HCT116 (cell line): ENCODE data around the gene DCLRE1C. TPM values are rescaled to one million over a fixed set of nuclear protein-coding genes. Genes with fewer than 3 reads are reported as not detected.

Source experiments
- ATAC-seq: fragments of 200-7000 bp; cut with Tn5 transposase; 2 replicates; pipeline ENCODE4 v1.9.1; 2020; ENCODE audit warnings: mild to moderate bottlenecking, moderate library complexity
- BruUV-seq: library from RNA; stranded (reverse); fragments of 400-500 nt; replicated peaks from 2 replicates; lab custom pipeline; 2021; lab: Mats Ljungman, UMichigan
- CTCF ChIA-PET: fragments of 300-600 bp; sonication (Branson Sonifier 250); formaldehyde crosslinking; loops from one replicate; lab custom pipeline; 2021; ENCODE audit warnings: antibody characterized with exemption; lab: Charles Lee
- POLR2A ChIA-PET: fragments of 300-600, 350-600 bp; sonication (Branson Sonifier 250); formaldehyde crosslinking; loops from one replicate; lab custom pipeline; 2021; ENCODE audit warnings: antibody characterized with exemption; lab: Charles Lee
- RAD21 ChIA-PET, 2 experiments: fragments of 300-600 bp; sonication (Branson Sonifier 250); formaldehyde crosslinking; loops; one replicate each; lab custom pipeline; 2023; ENCODE audit warnings: low total read pairs in 2 of 2; ENCODE audit not compliant: uncharacterized antibody in 2 of 2, unreplicated experiment in 2 of 2, low non-redundant PET in 1 of 2; lab: Charles Lee
- DNase-seq: peaks from one replicate; pipeline ENCODE4 v3.0.0-alpha.2; 2010; ENCODE audit warnings: low read depth, low spot score
- H2AFZ ChIP-seq: fragments of 200-600 bp; shearing (Covaris generic), sonication (generic); 2 replicates; pipeline ENCODE4 v1.6.1; 2017; ENCODE audit warnings: low read depth, mixed run types, mixed read lengths, antibody characterized with exemption, low read length; ENCODE audit not compliant: poor library complexity, severe bottlenecking
- H3K27ac ChIP-seq: 2 replicates; pipeline ENCODE4 v1.5.1; 2012; ENCODE audit warnings: low read depth, low read length
- H3K27me3 ChIP-seq: fragments of 200-600 bp; sonication (generic); 2 replicates; pipeline ENCODE4 v1.6.1; 2016; ENCODE audit warnings: mixed run types, low read length, mixed read lengths; ENCODE audit not compliant: insufficient read depth
- H3K36me3 ChIP-seq, 2 experiments: fragments of 200-500 bp in 1 of 2; fragments of 200-600 bp in 1 of 2; sonication (Bioruptor generic) in 1 of 2; sonication (generic) in 1 of 2; 2 replicates each; pipeline versions ENCODE4 v1.5.1 to v1.6.1; 2014 to 2016; ENCODE audit warnings: low read length in 2 of 2, inconsistent platforms in 1 of 2, mixed read lengths in 1 of 2, mixed run types in 1 of 2; ENCODE audit not compliant: insufficient read depth in 2 of 2, control insufficient read depth in 1 of 2
- H3K4me1 ChIP-seq, 2 experiments: fragments of 200-600 bp in 1 of 2; sonication (generic) in 1 of 2; 2 replicates each; pipeline versions ENCODE4 v1.5.1 to v1.6.1; 2012 to 2017; ENCODE audit warnings: low read length in 2 of 2, inconsistent platforms in 1 of 2, mild to moderate bottlenecking in 1 of 2, mixed read lengths in 1 of 2, mixed run types in 1 of 2, moderate library complexity in 1 of 2; ENCODE audit not compliant: insufficient read depth in 2 of 2, control insufficient read depth in 1 of 2
- H3K4me2 ChIP-seq: fragments of 200-600 bp; sonication (generic); 2 replicates; pipeline ENCODE4 v1.6.1; 2017; ENCODE audit warnings: mixed run types, low read length, mixed read lengths
- H3K4me3 ChIP-seq, 2 experiments: fragments of 200-600 bp in 1 of 2; sonication (generic) in 1 of 2; replicated peaks in 1 of 2; 2 replicates each; pipeline ENCODE4 v1.5.1; 2011 to 2016; ENCODE audit warnings: low read length in 2 of 2, control low read depth in 1 of 2, low read depth in 1 of 2, mild to moderate bottlenecking in 1 of 2, mixed read lengths in 1 of 2, mixed run types in 1 of 2
- H3K79me2 ChIP-seq: fragments of 200-600 bp; sonication (generic); 2 replicates; pipeline ENCODE4 v1.6.1; 2017; ENCODE audit warnings: mild to moderate bottlenecking, mixed run types, low read length, moderate library complexity, mixed read lengths; ENCODE audit not compliant: insufficient read depth
- H3K9ac ChIP-seq: fragments of 200-600 bp; sonication (generic); 2 replicates; pipeline ENCODE4 v1.6.1; 2016; ENCODE audit warnings: low read length, mixed read lengths
- H3K9me2 ChIP-seq: fragments of 200-600 bp; sonication (generic), shearing (Covaris generic); 2 replicates; pipeline ENCODE4 v1.6.1; 2017; ENCODE audit warnings: mixed run types, mild to moderate bottlenecking, moderate library complexity; ENCODE audit not compliant: insufficient read depth
- H3K9me3 ChIP-seq, 2 experiments: fragments of 200-500 bp in 1 of 2; fragments of 200-600 bp in 1 of 2; sonication (Bioruptor generic) in 1 of 2; sonication (generic) in 1 of 2; 2 replicates each; pipeline ENCODE4 v1.6.1; 2014 to 2017; ENCODE audit warnings: low read length in 2 of 2, mixed read lengths in 2 of 2, inconsistent platforms in 1 of 2, low read depth in 1 of 2, mild to moderate bottlenecking in 1 of 2, mixed run types in 1 of 2, moderate library complexity in 1 of 2; ENCODE audit not compliant: control insufficient read depth in 1 of 2, insufficient read depth in 1 of 2
- H4K20me1 ChIP-seq: fragments of 200-600 bp; sonication (generic), shearing (Covaris generic); 2 replicates; pipeline ENCODE4 v1.6.1; 2017; ENCODE audit warnings: mixed run types, mild to moderate bottlenecking, moderate library complexity; ENCODE audit not compliant: insufficient read depth
- CBX3 ChIP-seq: IDR thresholded peaks from 2 replicates; pipeline ENCODE4 v1.6.1; 2012; ENCODE audit warnings: low read depth
- CEBPB ChIP-seq: IDR thresholded peaks from 2 replicates; pipeline ENCODE4 v1.6.1; 2012; ENCODE audit warnings: low read depth
- EGR1 ChIP-seq: IDR thresholded peaks from 2 replicates; pipeline ENCODE4 v1.6.1; 2012; ENCODE audit warnings: low read depth
- ELF1 ChIP-seq: IDR thresholded peaks from 2 replicates; pipeline ENCODE4 v1.6.1; 2012; ENCODE audit warnings: low read depth, borderline replicate concordance
- EZH2 ChIP-seq: fragments of 200-600 bp; sonication (generic); IDR thresholded peaks from 2 replicates; pipeline ENCODE4 v1.6.1; 2017; ENCODE audit warnings: antibody characterized with exemption, mixed run types
- EZH2phosphoT487 ChIP-seq: fragments of 200-600 bp; IDR thresholded peaks from 2 replicates; pipeline ENCODE4 v1.6.1; 2018; ENCODE audit warnings: antibody characterized with exemption, borderline replicate concordance
- FOSL1 ChIP-seq: IDR thresholded peaks from 2 replicates; pipeline ENCODE4 v1.6.1; 2012; ENCODE audit warnings: low read depth
- JUND ChIP-seq: IDR thresholded peaks from 2 replicates; pipeline ENCODE4 v1.6.1; 2012
- MAX ChIP-seq: IDR thresholded peaks from 2 replicates; pipeline ENCODE4 v1.6.1; 2012
- POLR2A ChIP-seq: IDR thresholded peaks from 2 replicates; pipeline ENCODE4 v1.7.0; 2011; ENCODE audit warnings: borderline replicate concordance; ENCODE audit not compliant: insufficient read depth, insufficient read length; ENCODE audit errors: extremely low read depth
- SIN3A ChIP-seq: IDR thresholded peaks from 2 replicates; pipeline ENCODE4 v1.6.1; 2012; ENCODE audit warnings: low read depth
- SP1 ChIP-seq: IDR thresholded peaks from 2 replicates; pipeline ENCODE4 v1.6.1; 2012; ENCODE audit warnings: low read depth
- SRF ChIP-seq: IDR thresholded peaks from 2 replicates; pipeline ENCODE4 v1.6.1; 2012; ENCODE audit warnings: low read depth
- TCF7L2 ChIP-seq: IDR thresholded peaks from 2 replicates; pipeline ENCODE4 v1.7.0; 2011; ENCODE audit warnings: borderline replicate concordance, inconsistent platforms; ENCODE audit not compliant: insufficient read depth, insufficient read length; ENCODE audit errors: extremely low read depth
- YY1 ChIP-seq: IDR thresholded peaks from 2 replicates; pipeline ENCODE4 v1.6.1; 2011; ENCODE audit warnings: low read length, low read depth, moderate library complexity, mild to moderate bottlenecking; ENCODE audit not compliant: insufficient replicate concordance; ENCODE audit errors: extremely low read depth
- ZFX ChIP-seq: fragments of 450-650 bp; IDR thresholded peaks from 2 replicates; pipeline ENCODE4 v1.6.1; 2017
- ZNF274 ChIP-seq: fragments of 200-500 bp; sonication (Bioruptor generic); IDR thresholded peaks from 2 replicates; pipeline ENCODE4 v1.6.1; 2014; ENCODE audit warnings: mild to moderate bottlenecking, low read depth, low read length, inconsistent platforms
- intact Hi-C: fragments of 100-400 bp; cut with micrococcal nuclease; formaldehyde crosslinking; loops from 2 replicates; pipeline ENCODE4 v1.10.0; 2022
- total RNA-seq: library from RNA; stranded (reverse); gene quantifications from one replicate; pipeline ENCODE4 v1.2.1, GENCODE V29; 2021; ENCODE audit not compliant: unreplicated experiment
- TF ChIP-seq, protein P1 (sequence below): IDR thresholded peaks from 2 replicates; pipeline ENCODE4 v1.6.1; 2012; ENCODE audit warnings: low read depth
- TF ChIP-seq, protein P2 (sequence below): IDR thresholded peaks from 2 replicates; pipeline ENCODE4 v1.6.1; 2011; ENCODE audit warnings: mild to moderate bottlenecking, low read length, moderate library complexity; ENCODE audit not compliant: insufficient replicate concordance; ENCODE audit errors: extremely low read depth
- TF ChIP-seq, protein P3 (sequence below), 3 experiments: fragments of 200-600 bp in 1 of 3; sonication (generic) in 1 of 3; IDR thresholded peaks in 2 of 3; conservative IDR thresholded peaks in 1 of 3; 2 replicates each; pipeline ENCODE4 v1.5.1; 2012 to 2017; ENCODE audit warnings: low read depth in 2 of 3, low read length in 2 of 3, antibody characterized with exemption in 1 of 3, borderline replicate concordance in 1 of 3, control low read depth in 1 of 3, mild to moderate bottlenecking in 1 of 3, mixed read lengths in 1 of 3, mixed run types in 1 of 3, moderate library complexity in 1 of 3; ENCODE audit not compliant: insufficient read depth in 1 of 3

DCLRE1C gene
- total RNA-seq, 1 experiment from 2014 or later, result 14.5 TPM

GRCh38 chr10:14904864-14905263, 49.0 kb downstream of the DCLRE1C start:
- H2AFZ ChIP-seq, result no peak overlapping the region
- H3K4me3 ChIP-seq, result no peak overlapping the region
- H3K79me2 ChIP-seq, result peaks cover 15% of the 10 kb centered on the region; the same call in 1 of the 2 replicates
- intact Hi-C loops, result no loop called here
- H3K9me2 ChIP-seq, result no peaks in the 10 kb centered on the region
- ChIA-PET RAD21 (no interaction called here), CTCF (interaction anchor here (0.9 kb wide), 1 partner anchor 201 kb away, joined by 3 read pairs; no protein-coding TSS in a partner anchor), POLR2A (no interaction called here)
- H3K9me3 ChIP-seq, result no peaks in the 10 kb centered on the region
- no peaks in the 10 kb centered on the region for H3K4me1 ChIP-seq
- ATAC-seq (no peak), DNase-seq (no peak)
- peaks cover 30 to 53% of the 10 kb centered on the region in 2 experiments for H3K36me3 ChIP-seq
- H4K20me1 ChIP-seq, result no peaks in the 10 kb centered on the region; the same call in 1 of the 2 replicates
- H3K9ac ChIP-seq, result no peak overlapping the region
- TF ChIP-seq POLR2A, result no peak
- TF ChIP-seq, protein P1, sequence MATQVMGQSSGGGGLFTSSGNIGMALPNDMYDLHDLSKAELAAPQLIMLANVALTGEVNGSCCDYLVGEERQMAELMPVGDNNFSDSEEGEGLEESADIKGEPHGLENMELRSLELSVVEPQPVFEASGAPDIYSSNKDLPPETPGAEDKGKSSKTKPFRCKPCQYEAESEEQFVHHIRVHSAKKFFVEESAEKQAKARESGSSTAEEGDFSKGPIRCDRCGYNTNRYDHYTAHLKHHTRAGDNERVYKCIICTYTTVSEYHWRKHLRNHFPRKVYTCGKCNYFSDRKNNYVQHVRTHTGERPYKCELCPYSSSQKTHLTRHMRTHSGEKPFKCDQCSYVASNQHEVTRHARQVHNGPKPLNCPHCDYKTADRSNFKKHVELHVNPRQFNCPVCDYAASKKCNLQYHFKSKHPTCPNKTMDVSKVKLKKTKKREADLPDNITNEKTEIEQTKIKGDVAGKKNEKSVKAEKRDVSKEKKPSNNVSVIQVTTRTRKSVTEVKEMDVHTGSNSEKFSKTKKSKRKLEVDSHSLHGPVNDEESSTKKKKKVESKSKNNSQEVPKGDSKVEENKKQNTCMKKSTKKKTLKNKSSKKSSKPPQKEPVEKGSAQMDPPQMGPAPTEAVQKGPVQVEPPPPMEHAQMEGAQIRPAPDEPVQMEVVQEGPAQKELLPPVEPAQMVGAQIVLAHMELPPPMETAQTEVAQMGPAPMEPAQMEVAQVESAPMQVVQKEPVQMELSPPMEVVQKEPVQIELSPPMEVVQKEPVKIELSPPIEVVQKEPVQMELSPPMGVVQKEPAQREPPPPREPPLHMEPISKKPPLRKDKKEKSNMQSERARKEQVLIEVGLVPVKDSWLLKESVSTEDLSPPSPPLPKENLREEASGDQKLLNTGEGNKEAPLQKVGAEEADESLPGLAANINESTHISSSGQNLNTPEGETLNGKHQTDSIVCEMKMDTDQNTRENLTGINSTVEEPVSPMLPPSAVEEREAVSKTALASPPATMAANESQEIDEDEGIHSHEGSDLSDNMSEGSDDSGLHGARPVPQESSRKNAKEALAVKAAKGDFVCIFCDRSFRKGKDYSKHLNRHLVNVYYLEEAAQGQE, result no peak
- TF ChIP-seq FOSL1, result no peak
- TF ChIP-seq MAX, result no peak
- TF ChIP-seq SIN3A, result no peak
- no peak for TF ChIP-seq CBX3
- TF ChIP-seq ELF1, result no peak
- TF ChIP-seq YY1, result no peak
- TF ChIP-seq EZH2phosphoT487, result no peak
- TF ChIP-seq, protein P2, sequence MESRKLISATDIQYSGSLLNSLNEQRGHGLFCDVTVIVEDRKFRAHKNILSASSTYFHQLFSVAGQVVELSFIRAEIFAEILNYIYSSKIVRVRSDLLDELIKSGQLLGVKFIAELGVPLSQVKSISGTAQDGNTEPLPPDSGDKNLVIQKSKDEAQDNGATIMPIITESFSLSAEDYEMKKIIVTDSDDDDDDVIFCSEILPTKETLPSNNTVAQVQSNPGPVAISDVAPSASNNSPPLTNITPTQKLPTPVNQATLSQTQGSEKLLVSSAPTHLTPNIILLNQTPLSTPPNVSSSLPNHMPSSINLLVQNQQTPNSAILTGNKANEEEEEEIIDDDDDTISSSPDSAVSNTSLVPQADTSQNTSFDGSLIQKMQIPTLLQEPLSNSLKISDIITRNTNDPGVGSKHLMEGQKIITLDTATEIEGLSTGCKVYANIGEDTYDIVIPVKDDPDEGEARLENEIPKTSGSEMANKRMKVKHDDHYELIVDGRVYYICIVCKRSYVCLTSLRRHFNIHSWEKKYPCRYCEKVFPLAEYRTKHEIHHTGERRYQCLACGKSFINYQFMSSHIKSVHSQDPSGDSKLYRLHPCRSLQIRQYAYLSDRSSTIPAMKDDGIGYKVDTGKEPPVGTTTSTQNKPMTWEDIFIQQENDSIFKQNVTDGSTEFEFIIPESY, result no peak
- TF ChIP-seq EGR1, result no peak
- TF ChIP-seq, protein P3, sequence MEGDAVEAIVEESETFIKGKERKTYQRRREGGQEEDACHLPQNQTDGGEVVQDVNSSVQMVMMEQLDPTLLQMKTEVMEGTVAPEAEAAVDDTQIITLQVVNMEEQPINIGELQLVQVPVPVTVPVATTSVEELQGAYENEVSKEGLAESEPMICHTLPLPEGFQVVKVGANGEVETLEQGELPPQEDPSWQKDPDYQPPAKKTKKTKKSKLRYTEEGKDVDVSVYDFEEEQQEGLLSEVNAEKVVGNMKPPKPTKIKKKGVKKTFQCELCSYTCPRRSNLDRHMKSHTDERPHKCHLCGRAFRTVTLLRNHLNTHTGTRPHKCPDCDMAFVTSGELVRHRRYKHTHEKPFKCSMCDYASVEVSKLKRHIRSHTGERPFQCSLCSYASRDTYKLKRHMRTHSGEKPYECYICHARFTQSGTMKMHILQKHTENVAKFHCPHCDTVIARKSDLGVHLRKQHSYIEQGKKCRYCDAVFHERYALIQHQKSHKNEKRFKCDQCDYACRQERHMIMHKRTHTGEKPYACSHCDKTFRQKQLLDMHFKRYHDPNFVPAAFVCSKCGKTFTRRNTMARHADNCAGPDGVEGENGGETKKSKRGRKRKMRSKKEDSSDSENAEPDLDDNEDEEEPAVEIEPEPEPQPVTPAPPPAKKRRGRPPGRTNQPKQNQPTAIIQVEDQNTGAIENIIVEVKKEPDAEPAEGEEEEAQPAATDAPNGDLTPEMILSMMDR (IDR thresholded peaks at IDR 0.05 in 2 of 3, conservative IDR thresholded peaks at IDR 0.05 in 1 of 3; ENCODE audit: borderline replicate concordance in 1 of 3, insufficient read depth in 1 of 3, low read depth in 2 of 3, low read length in 2 of 3), result no peak
- TF ChIP-seq CEBPB, result no peak
- no peak for TF ChIP-seq SRF
- TF ChIP-seq TCF7L2, result no peak
- TF ChIP-seq ZNF274, result no peak
- TF ChIP-seq SP1, result no peak
- TF ChIP-seq EZH2, result no peak
- no peak for TF ChIP-seq JUND
- TF ChIP-seq ZFX, result no peak
- TF ChIP-seq, all 23 proteins: peak for 0
- no peak overlapping the region for H3K4me2 ChIP-seq
- no peak overlapping the region for H3K27ac ChIP-seq
- H3K27me3 ChIP-seq, result no peaks in the 10 kb centered on the region
- no TSS peak for BruUV-seq
